Hematopoietic multipotent progenitor cell treated with erythropoietin and hydrocortisone succinate and interleukin-3 and kit ligand, for 8 days (in vitro differentiated cells): ENCODE data around the gene CLEC10A.

Experiments
- DNase-seq: peaks from one replicate; pipeline ENCODE4 v3.0.0-alpha.2; 2015

Gene CLEC10A

DNA sequence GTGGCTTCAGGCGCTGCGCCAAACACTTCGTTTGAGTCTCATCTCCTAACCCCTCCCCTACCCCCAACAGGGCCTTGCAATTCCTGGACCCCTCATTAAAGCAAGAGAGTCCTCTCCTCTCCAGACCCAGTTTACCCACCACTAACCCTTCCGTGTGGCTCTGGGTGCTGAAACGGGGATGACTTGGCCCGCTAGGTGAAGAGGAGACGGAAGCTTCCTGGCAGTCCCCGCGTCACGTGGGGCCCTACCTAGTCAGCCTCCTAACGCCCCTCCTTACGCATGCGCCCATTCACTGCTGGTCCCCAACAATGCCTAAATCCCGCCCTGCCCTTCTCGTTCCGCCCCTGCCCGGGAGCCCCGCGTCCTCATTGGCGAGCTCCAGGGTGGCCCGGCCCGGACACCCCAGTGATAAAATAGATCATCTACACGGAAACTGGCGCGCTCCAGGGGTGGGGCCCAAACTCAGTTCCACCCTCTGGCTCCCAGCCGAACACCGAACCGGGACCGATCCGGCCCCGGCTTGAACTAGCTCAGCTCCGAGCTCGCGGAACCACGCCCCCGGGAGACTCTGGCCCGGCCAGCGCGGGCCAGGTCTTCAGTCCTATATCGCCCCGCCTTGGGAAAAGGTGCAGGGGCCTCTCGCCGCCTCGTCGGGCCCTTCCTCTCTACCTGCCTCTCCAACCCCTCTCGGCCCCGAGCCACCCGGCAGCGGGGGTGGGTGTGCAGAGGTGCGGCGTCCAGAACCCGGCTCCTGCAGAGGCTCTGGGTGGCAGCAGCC is 44.3 kb downstream of the CLEC10A start, which contains the start of gene SLC16A13:
Gene SLC16A13, plus strand, starts transcription at position 425 of the 778 bp plus-strand sequence. CDS start 368 bp downstream, outside the sequence.
- peak; percentile 99 for DNase-seq

DNA sequence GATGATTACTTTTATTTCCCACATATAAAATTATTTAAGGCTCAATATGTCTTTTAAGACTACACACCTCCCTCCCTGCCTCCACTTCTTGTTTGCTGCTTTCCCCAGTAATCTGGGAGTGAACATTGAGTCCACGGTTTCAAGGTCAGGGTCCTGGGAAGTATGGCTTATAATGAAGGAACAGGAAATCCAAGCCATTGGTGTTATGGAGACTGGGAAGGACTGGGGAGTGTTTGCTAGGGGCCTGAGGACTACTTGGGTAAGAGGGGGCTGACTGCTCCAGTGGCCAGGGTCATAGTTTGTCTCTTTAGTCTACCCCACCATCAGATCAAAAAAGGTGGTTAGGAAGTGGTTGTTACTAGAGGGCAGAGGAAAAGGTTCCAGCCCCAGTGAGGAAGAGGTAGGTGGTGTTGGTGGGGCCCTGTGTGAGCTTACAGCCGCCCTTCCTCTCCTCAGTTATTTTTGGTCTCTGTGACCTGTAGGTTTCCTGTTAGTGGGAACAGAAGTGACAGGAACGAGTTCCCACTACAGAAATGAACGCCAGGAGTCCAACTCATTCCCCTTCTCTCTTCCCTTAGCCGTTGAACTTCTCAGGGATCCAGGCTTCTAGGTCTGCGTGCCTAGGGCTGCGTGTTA is 45.0 kb downstream of the CLEC10A start:
- no peak for DNase-seq

DNA sequence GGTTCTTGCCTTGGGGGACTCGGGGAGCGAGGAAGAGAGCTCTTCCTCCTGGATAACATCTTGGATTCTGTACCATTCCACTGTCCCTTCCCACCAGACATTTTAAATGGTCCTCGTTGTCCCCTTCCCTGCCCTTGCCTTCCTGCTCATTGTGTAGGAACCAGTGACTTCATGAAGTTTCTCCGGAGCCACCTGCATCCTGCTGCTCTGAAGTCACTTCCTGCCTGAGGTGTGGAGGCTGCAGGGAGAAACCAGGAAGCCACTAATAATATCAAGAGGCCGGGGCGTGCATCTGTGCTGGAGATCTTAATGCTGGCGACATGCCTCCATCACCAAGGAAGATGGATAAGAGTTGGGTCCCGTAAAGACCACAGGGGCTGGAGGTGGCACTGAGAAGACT is 50.4 kb downstream of the CLEC10A start:
- no peak for DNase-seq

DNA sequence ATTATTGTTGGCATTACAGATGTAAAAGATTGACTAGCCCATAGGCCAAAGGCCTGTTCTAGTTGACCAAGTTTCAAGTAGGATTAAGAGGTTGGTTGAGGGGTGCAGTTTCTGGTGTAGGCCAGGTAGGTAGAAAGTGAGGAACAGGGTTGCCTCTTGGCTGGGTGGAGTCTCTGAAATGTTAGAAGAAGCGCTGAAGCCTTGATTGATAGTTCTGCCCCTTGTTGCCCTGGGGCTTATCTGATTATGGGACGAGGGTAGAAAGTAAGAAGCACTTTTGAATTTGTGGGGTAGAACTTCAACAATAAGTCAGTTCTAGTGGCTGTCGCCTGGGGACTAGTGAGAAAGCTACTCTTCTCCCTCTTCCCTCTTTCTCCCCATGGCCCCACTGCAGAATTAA is 51.0 kb downstream of the CLEC10A start:
- no peak for DNase-seq

DNA sequence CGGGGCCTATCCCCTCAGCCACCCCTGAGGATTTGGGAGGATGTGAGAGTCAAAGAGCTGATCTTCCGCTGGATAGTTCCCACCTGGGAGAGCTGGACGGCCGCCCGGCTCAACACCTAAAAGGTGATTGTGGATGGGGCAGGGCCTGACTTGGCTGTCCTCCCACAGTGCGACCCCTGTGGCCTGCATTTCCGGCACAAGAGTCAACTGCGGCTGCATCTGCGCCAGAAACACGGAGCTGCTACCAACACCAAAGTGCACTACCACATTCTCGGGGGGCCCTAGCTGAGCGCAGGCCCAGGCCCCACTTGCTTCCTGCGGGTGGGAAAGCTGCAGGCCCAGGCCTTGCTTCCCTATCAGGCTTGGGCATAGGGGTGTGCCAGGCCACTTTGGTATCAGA is 52.7 kb downstream of the CLEC10A start:
- DNase-seq: no peak

DNA sequence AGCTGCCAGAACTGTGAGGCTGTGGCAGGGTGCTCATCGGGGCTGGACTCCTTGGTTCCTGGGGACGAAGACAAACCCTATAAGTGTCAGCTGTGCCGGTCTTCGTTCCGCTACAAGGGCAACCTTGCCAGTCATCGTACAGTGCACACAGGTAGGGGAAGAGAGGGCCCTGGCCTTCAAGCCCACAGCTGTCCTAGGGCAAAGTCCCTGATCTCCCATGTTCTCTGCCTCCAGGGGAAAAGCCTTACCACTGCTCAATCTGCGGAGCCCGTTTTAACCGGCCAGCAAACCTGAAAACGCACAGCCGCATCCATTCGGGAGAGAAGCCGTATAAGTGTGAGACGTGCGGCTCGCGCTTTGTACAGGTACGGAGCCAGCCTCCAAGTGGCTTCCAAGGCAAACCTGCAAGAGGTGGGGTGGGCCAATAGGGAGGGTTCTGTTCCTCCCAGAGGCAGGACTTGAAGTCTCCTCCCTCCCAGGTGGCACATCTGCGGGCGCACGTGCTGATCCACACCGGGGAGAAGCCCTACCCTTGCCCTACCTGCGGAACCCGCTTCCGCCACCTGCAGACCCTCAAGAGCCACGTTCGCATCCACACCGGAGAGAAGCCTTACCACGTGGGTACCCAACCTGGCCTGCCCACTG is 53.5 kb downstream of the CLEC10A start:
- no peak for DNase-seq

DNA sequence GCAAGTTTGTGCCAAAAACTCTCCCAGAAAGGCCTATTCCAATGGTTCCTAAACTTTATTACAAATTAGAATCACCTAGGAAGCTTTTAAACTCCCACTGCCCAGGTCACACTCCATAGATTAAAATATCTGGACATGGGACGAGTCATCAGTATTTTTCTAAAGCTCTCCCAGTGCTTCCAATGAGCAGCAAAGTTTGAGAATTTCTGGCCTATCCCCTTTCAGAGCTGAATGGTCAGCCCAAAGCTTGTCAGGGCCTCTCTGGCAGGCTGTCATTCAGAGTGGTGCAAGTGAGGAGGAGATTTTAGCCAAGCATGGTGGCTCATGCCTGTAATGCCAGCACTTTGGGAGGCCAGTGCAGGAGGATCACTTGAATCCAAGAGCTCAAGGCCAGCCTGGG is 54.8 kb downstream of the CLEC10A start:
- no peak for DNase-seq
